NCI-H446 treated with DMSO at 0.1 percent for 48 hours (cell line): ENCODE measurements around the gene RBM44.

ENCODE experiments used
- DNase-seq: peaks from one replicate; lab custom pipeline; 2025; lab: John Stamatoyannopoulos, UW

The RBM44 gene

DNA sequence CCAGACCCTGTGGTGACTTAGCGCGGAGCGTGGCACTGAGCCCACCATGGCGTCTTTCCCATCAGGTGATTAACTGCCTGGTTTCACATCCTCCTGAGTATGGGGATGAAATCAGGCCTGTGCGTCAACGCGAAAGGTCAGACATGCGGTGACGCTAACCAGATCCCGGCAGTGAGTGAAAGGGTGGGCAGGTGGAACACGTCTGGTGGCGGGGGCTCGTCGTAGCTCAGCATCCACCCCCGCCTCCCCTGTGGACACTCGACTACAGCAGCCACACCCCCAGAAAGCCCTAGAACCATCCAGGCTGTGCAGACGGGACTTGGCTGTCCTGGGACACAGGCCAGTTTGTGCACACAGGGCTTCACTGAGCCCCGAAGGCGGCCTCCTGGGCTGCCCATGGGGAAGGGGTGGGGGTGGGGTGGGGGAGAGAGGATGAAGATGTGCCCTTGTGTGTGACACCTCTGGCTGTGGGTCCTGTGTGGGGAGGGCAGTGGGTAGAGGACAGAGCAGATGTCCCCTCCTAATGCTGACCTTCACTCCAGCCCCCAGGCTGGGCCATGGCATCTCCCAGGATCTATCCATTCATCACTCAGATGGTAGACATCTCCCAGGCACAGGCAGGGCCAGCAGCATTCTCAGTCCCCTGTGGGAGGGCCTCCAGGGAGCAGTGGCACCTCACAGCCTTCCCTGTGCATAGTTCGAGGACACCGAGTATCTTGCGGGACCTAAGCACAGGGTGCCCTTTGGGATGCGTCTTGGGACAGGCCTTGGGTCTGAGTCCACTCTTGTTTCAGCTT lies 88.3 kb downstream of the RBM44 start:
- DNase-seq: no peak

DNA sequence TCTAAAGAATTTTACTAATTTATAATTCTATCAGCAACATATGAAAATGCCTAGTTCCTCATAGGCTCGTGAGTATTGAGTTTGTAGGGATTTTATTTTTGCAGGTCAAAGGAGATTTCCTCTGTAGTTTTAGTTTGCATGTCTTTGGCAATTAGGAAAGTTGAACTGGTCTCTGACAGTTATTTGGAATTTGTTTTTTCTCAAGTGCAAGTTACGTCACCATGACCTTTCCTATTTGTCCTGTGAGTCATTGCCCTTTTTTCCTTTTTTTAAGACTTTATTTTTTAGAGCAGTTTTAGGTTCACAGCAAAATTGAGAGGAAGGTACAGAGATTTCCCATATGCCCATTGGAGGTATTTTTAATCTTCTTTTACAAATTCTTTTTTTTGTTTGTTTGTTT lies 89.8 kb downstream of the RBM44 start:
- DNase-seq: no peak

DNA sequence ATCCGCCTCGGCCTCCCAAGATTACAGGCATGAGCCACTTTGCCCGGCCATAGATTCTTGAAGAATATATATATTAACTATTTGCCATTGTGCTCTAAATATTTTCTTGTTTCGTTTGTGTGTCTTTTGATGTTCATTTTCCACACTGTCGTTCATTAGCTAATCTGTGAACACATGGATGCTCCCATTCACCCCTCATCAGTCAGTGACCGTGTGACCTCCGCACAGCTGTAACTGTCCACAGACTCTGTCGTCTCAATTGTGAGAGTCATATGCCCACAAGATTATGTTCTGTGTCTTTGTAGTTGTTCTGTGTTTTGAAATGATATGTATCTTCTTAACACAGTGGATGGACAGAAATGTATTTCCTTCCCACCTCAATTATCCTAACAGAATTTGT lies 90.4 kb downstream of the RBM44 start:
- DNase-seq: no peak

DNA sequence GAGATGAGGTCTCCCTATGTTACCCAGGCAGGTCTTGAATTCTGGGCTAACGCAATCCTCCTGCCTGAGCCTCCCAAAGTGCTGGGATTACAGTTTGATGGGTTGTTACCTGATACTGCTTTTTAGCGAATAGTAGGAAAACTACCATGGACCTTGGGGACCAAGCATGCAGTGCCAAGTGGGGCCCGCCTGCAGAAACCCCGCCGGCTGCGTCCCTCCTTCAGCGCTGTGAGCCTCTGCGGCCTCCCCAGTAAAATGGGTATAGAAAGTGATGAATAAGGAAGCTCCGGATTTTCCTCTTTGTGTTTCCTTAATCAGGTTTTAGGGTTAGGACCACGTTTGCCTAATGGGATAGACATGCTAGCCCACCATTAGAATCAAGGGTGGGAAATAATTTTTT lies 91.2 kb downstream of the RBM44 start:
- DNase-seq: no peak
